Measurements from ENCODE around the gene PCBP3.

GRCh38 chr21:45699251-45699942 lies 55.9 kb downstream of the PCBP3 start:
- no peak for TF ChIP-seq CTCF (IDR thresholded peaks at IDR 0.05)
- no peak for TF ChIP-seq POLR2A (IDR thresholded peaks at IDR 0.05)
